Endodermal cell (in vitro differentiated cells): ENCODE results near the gene NCKAP5. TPM values are rescaled to one million over a fixed set of nuclear protein-coding genes. Genes with fewer than 3 reads are reported as not detected.

ENCODE experiments used
- DNase-seq: peaks from one replicate; pipeline ENCODE4 v3.0.0-alpha.2; 2017
- H3K27ac ChIP-seq: 2 replicates; pipeline ENCODE4 v1.5.1; 2013; ENCODE audit warnings: mild to moderate bottlenecking, low read depth, low read length, moderate library complexity
- H3K27me3 ChIP-seq: 2 replicates; pipeline ENCODE4 v1.6.1; 2013; ENCODE audit warnings: mild to moderate bottlenecking, low read length, moderate library complexity; ENCODE audit not compliant: insufficient read depth, control insufficient read depth, poor library complexity, severe bottlenecking
- H3K36me3 ChIP-seq: 2 replicates; pipeline ENCODE4 v1.7.0; 2013; ENCODE audit warnings: mild to moderate bottlenecking, low read length, moderate library complexity; ENCODE audit not compliant: control insufficient read depth, insufficient read depth
- H3K4me1 ChIP-seq: one replicate; pipeline ENCODE4 v1.7.0; 2013; ENCODE audit warnings: low read length; ENCODE audit not compliant: control insufficient read depth, insufficient read depth
- H3K4me3 ChIP-seq: 2 replicates; pipeline ENCODE4 v1.5.1; 2013; ENCODE audit warnings: mild to moderate bottlenecking, low read length, moderate library complexity
- H3K9ac ChIP-seq: 2 replicates; pipeline ENCODE4 v1.6.1; 2013; ENCODE audit warnings: mild to moderate bottlenecking, low read length, moderate library complexity; ENCODE audit not compliant: poor library complexity, severe bottlenecking; ENCODE audit errors: extremely low read depth
- H3K9me3 ChIP-seq: 2 replicates; pipeline ENCODE4 v1.6.1; 2013; ENCODE audit warnings: mild to moderate bottlenecking, low read length, moderate library complexity; ENCODE audit not compliant: control insufficient read depth
- H3K27ac Mint-ChIP-seq: 2 replicates; pipeline ENCODE4 v1.8.0; 2020; ENCODE audit warnings: mixed read lengths
- H3K27me3 Mint-ChIP-seq: 2 replicates; pipeline ENCODE4 v1.8.0; 2021; ENCODE audit warnings: mild to moderate bottlenecking, mixed read lengths; ENCODE audit not compliant: insufficient read depth
- H3K36me3 Mint-ChIP-seq: 2 replicates; pipeline ENCODE4 v1.8.0; 2020; ENCODE audit warnings: low read depth, mixed read lengths
- H3K4me1 Mint-ChIP-seq: 2 replicates; pipeline ENCODE4 v1.8.0; 2020; ENCODE audit warnings: mixed read lengths
- H3K4me3 Mint-ChIP-seq: 2 replicates; pipeline ENCODE4 v1.8.0; 2020; ENCODE audit warnings: mild to moderate bottlenecking, moderate library complexity, mixed read lengths
- H3K9me3 Mint-ChIP-seq: 2 replicates; pipeline ENCODE4 v1.8.0; 2020; ENCODE audit warnings: mild to moderate bottlenecking, mixed read lengths
- CTCF ChIP-seq: fragments of 200-600 bp; sonication (generic); conservative IDR thresholded peaks from 2 replicates; pipeline ENCODE4 v1.5.0; 2021; ENCODE audit warnings: antibody characterized with exemption, mild to moderate bottlenecking
- WGBS, 2 experiments: methylation state at CpG; one replicate each; pipeline versions ENCODE4 v1.1.5 to v1.1.7; 2013; ENCODE audit warnings: missing lambda C conversion rate in 2 of 2, mixed read lengths in 1 of 2; ENCODE audit not compliant: insufficient coverage in 1 of 2, insufficient read length in 1 of 2; 5-methylcytosine and 5-hydroxymethylcytosine counted together
- total RNA-seq, 2 donors: library from RNA; stranded (reverse); fragmentation: NEBNext Ultra II Directional in 1 of 2; extraction: Animal tissue kit (Norgen Biotek cat#: 25700) in 1 of 2; gene quantifications; 2 replicates in 1 of 2; 3 replicates in 1 of 2; pipeline ENCODE4 v1.2.1, GENCODE V29; 2021

The NCKAP5 gene
- total RNA-seq, 2 donors from 2014 or later = 0.58 to 0.92 TPM

GRCh38 chr2:133148187-133148586, 420.1 kb downstream of the NCKAP5 start:
- H3K4me1 Mint-ChIP-seq = peaks cover 11% of the 10 kb centered on the region
- Histone ChIP-seq H3K9me3 (peaks cover 8% of the 10 kb centered on the region), H3K4me3 (no peak overlapping the region), H3K4me1 (no peaks in the 10 kb centered on the region), H3K9ac (no peak overlapping the region), H3K27me3 (no peaks in the 10 kb centered on the region), H3K36me3 (no peaks in the 10 kb centered on the region), H3K27ac (no peak overlapping the region)
- no peak for TF ChIP-seq CTCF
- H3K27ac Mint-ChIP-seq = no peak overlapping the region
- no peak for DNase-seq
- H3K36me3 Mint-ChIP-seq = peaks cover 3% of the 10 kb centered on the region
- WGBS, 2 experiments = 97 to 100% methylated on average over 1 to 2 of the region's 2 CpGs
- H3K27me3 Mint-ChIP-seq = peaks cover 11% of the 10 kb centered on the region
- no peak overlapping the region for H3K4me3 Mint-ChIP-seq
- H3K9me3 Mint-ChIP-seq = peaks cover 23% of the 10 kb centered on the region

- TF ChIP-seq CTCF = no peak
- no peak for DNase-seq
- Mint-ChIP-seq H3K4me1 (peaks cover 11% of the 10 kb centered on the region), H3K27me3 (peaks cover 14% of the 10 kb centered on the region), H3K36me3 (peaks cover 3% of the 10 kb centered on the region), H3K27ac (no peak overlapping the region), H3K4me3 (no peak overlapping the region), H3K9me3 (peaks cover 13% of the 10 kb centered on the region)
- H3K27ac ChIP-seq = no peak overlapping the region
- H3K9me3 ChIP-seq = peaks cover 4% of the 10 kb centered on the region
- WGBS, 2 experiments = no CpG with 5 or more reads among the region's 1 CpG
- H3K9ac ChIP-seq = no peak overlapping the region
- H3K36me3 ChIP-seq = no peaks in the 10 kb centered on the region
- no peaks in the 10 kb centered on the region for H3K4me1 ChIP-seq
- H3K27me3 ChIP-seq = no peaks in the 10 kb centered on the region
- H3K4me3 ChIP-seq = no peak overlapping the region
Observed at GRCh38 chr2:133146893-133147292, 421.4 kb downstream of the NCKAP5 start.

- Histone ChIP-seq H3K4me3 (no peak overlapping the region), H3K27ac (no peak overlapping the region), H3K27me3 (no peaks in the 10 kb centered on the region), H3K9ac (no peak overlapping the region), H3K36me3 (no peaks in the 10 kb centered on the region), H3K4me1 (peaks cover 4% of the 10 kb centered on the region), H3K9me3 (no peaks in the 10 kb centered on the region)
- WGBS, 2 experiments = 100% methylated on average over 1 of the region's 1 CpG; no CpG with 5 or more reads in 1 of the 2 experiments
- Mint-ChIP-seq H3K4me1 (peaks cover 26% of the 10 kb centered on the region), H3K4me3 (no peak overlapping the region), H3K27me3 (peaks cover 5% of the 10 kb centered on the region), H3K36me3 (no peaks in the 10 kb centered on the region), H3K9me3 (no peaks in the 10 kb centered on the region), H3K27ac (no peak overlapping the region)
- no peak for DNase-seq
- no peak for TF ChIP-seq CTCF
Observed at GRCh38 chr2:133143645-133144044, 424.6 kb downstream of the NCKAP5 start.
